GM21529 (cell line): Measurements from ENCODE around the gene PRMT9.
A peak's percentile ranks its signal among the peaks of the same experiment; 100 is the strongest.

Experiments
- ATAC-seq: cut with Tn5 transposase; IDR thresholded peaks from one replicate; pipeline ENCODE4 v1.9.1; 2021; ENCODE audit not compliant: unreplicated experiment

The PRMT9 gene

DNA sequence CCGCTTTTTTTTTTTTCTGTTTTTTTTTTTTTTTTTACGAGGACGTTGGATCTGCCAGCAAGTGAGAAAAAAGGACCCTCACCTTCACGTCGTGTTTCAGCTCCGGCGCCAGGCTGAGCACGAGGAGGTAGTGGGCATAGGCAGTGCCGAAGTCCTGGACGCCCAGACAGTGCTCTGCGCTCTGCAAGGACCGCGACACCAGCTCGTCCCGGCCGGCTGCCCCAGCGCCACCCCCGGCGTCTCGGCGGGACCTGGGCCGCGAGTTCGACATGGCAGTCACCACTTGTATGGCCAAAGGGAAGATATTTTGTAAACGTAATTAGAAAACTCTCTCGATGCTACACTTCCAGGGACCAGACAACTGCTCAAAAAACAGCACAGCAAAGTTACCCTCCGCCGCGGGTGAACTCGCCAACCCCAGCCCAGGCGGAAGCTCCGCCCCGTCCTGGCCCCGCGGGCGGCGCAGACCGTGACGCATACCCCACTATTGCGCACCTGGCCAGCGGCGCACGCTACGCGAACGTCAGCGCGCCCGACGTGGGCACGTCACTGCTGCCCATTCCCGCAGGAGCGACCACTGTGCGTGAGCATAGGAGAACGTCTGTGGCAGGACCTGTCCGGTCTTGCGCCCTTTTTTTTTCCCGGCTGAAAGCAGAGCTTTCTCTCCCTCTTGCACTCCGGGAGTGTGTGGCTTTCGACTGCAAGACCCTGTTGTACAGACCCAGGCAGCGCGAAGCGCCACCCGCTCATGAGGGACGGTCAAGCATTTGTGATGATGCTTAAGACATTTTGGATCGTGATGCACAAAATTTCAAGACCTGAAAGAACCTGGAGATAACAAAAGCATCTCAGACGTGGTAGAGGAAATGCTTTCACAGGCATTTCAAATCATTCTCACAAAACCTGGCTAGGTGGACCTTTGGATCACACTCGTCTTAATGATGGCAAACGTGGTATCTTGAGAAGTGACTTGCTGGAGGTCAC lies at the start of gene PRMT9:
TSS of gene PRMT9 (minus strand) at position 447 of the 984 bp plus-strand sequence. CDS start at position 271, 176 bp downstream.
- peak; percentile 99 for ATAC-seq

DNA sequence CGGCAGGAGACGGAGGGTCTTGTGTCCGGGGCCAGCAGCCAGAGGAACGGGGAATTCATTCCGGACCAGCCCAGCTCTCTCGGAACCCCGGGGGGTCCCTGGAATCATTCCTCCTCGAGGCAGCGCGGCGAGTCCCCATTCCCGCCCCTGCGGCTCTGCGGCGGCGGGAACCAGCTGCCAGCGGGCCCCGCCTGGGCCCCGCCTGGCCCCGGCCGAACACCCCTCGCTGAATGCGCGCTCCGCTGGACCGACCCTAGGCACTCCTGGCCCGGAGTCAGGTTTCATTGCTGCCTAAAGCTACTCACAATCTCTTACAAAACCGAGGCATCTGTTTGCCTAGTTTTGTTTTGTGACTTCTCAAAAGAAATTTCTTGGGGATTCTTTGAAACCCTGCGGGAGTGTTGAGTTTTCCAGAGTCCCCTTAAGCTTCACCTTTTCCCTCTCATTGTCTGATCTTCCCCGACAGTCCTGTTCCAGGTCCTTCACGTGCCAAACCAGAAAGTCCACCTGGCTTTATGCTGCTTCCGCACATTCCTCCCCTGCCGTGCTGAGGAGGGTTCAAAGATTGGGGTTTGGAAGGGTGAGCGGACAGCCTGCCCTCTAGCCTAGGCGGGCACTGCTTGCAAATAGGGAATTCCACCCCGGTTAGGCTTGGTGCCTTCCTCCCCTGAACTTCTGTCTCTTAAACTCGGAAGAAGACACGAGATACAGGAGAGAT lies 48.7 kb upstream of the PRMT9 start:
- peak; percentile 33 for ATAC-seq

- ATAC-seq, result peak; percentile 61
Measured at GRCh38 chr4:147731580-147732517, 47.9 kb upstream of the PRMT9 start, which contains the start of gene ARHGAP10. Gene ARHGAP10, plus strand, starts transcription at chr4:147732088. Its CDS starts 214 bp downstream, at chr4:147732302.

DNA sequence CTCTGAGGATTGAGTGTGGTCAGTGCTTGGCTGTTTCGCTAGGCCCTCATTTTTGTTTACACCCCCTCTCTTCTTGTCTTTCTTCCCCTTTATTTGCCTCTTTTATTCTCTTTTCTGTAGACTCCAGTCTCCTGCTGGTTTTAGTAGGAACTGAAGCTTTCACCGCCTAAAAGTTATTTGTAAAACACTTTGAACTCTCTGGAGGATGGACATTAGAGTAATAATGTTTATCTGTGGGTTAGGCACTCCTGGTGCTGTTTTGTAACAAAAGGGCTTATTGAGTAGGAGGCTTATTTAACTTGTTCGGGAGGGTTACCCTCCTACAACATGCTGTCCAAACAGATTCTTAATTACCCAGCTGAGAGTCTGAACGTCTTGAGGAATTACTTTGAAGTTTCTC lies 46.4 kb upstream of the PRMT9 start:
- no peak for ATAC-seq

GRCh38 chr4:147727476-147728028 lies 43.6 kb upstream of the PRMT9 start:
- ATAC-seq, result no peak

DNA sequence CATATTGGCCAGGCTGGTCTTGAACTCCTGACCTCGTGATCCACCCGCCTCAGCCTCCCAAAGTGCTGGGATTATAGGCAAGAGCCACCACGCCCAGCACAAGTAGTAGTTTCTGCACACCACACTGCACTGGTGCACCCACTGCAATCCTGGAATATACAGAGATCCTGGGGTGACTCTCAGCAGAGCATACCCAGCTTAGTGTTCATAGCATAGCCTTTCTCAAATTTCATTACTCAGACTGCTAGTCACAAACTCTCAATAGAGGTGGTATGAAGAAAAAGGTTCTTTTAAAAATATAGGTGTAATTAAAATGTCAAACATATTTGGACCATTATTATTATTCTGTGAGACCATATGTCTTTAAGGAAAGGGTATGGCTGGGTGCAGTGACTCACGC lies 41.7 kb upstream of the PRMT9 start:
- ATAC-seq, result no peak

DNA sequence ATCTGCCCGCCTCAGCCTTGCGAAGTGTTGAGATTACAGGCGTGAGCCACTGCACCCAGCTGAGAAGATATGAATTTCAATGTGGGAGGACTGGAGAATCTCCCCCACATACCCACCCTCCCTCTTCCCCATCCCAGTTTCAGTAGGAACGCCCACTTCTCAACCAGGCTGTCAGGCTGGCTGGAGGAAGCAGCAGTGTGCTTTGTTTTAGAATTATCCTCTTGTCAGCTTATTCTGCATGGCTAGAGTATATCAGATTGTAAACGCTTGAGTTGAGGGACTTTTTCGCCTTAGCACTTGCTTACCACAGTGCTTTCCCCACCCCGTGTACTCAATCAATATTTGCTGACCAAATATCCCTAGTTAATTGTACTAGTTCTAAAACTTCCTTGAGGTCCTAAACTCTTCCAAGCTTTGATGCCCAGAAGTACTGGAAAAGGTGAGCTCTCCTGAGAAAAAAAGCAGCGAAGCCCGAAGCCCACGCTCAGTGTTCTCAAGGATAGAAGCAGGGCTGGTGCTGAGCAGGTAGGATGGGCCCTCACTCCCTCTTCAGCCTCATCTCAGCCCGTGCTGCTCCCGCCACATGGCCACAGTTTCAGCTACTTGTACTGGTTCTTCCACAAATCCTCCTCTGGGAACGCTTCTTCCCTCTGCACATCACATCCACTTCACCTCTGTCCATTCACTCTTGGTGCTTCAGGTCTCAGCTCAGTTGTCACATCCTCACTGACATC lies 40.7 kb upstream of the PRMT9 start:
- no peak for ATAC-seq

DNA sequence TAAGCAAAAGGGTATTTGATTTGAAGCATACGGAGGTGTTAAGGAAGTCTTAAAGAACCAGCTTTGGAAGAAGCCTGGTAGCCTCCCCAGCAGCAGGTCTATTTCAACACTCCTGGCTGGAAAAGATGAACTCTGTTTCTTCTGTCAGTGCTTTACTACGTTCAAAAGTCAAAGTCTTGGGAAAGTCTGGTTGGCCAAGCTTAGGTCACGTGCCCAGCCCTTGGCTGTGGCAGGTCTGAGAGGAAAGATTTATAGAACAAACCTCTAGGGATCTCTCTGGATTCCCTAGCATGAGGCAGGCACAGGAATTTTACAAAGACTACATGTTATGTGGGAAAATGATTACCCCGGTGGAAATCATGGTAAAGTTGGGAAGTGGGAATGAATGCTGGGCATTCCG lies 39.4 kb upstream of the PRMT9 start:
- no peak for ATAC-seq

DNA sequence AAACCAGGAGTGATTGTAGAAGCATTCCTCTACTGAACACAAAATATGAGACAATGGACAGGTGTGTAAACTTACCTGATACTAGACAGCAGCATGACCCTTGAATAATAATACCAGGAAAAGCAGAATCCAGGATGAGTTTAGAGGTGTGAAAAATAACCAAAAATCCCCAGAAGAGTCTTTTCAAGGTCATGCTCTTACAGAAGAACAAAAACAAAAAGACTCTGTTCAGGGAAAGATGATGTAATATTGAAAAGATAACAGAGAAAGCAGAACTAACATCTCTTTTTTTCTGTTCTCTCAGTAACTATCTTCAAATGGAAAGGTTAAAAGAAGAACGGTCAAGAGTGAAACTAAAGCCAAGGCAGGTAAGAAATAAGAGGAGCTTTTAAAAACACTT lies 33.9 kb upstream of the PRMT9 start:
- ATAC-seq, result peak; percentile 94

- no peak for ATAC-seq
Measured at GRCh38 chr4:147714575-147715401, 30.8 kb upstream of the PRMT9 start.

DNA sequence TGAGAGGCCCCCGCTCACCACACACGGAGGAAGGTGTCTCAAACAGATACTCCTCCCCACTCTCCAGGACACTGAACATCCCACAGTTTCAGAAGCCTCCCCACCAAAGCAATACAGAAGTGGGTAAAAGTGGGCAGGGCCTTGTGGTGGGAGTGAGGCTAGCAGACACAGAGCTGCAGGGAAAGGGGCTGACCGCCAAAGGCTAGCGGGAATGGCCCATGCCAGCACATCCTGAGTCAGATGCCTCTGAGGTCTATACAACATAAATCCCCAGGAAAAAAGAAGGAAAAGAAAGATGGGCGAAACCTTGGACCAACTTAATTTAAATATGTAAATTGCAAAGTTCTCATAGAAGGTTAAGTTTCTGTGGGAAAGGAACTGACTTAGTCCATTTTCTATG lies 26.0 kb upstream of the PRMT9 start:
- ATAC-seq, result no peak

GRCh38 chr4:147707892-147708672 lies 24.1 kb upstream of the PRMT9 start:
- peak; percentile 64 for ATAC-seq

- no peak for ATAC-seq
Measured at GRCh38 chr4:147704846-147705245, 20.9 kb upstream of the PRMT9 start.

- ATAC-seq, result no peak
Measured at GRCh38 chr4:147696866-147697265, 12.9 kb upstream of the PRMT9 start.

- ATAC-seq, result no peak
Measured at GRCh38 chr4:147693218-147693617, 9.3 kb upstream of the PRMT9 start.

- ATAC-seq, result no peak
Measured at GRCh38 chr4:147691820-147692219, 7.9 kb upstream of the PRMT9 start.

- ATAC-seq, result no peak
Measured at GRCh38 chr4:147689067-147689466, 5.1 kb upstream of the PRMT9 start.

GRCh38 chr4:147683188-147683591 lies 773 bp downstream of the PRMT9 start:
- ATAC-seq, result peak; percentile 15
